A549 (cell line): ENCODE results near the gene BEST2. TPM values are rescaled to one million over a fixed set of nuclear protein-coding genes. Genes with fewer than 3 reads are reported as not detected.

Experiments
- ATAC-seq, 2 experiments: fragments of 200-7000 bp in 1 of 2; fragments of >200 bp in 1 of 2; cut with Nextera tagmentation in 1 of 2; cut with Tn5 transposase in 1 of 2; 3 replicates each; pipeline versions ENCODE4 v1.8.0 to v1.9.1; 2018 to 2020; ENCODE audit warnings: mild to moderate bottlenecking in 1 of 2, moderate library complexity in 1 of 2
- CTCF ChIA-PET: fragments of 300-600 bp; sonication (Branson Sonifier 250); formaldehyde crosslinking; extraction: SDS; loops from one replicate; lab custom pipeline; 2021; ENCODE audit warnings: antibody characterized with exemption, inconsistent platforms; lab: Yijun Ruan, JAX
- POLR2A ChIA-PET: fragments of 350-600 bp; formaldehyde crosslinking; extraction: SDS; loops from one replicate; lab custom pipeline; 2021; ENCODE audit warnings: antibody characterized with exemption, inconsistent platforms; lab: Yijun Ruan, JAX
- DNase-seq, 2 experiments: peaks; one replicate each; pipeline versions ENCODE4 v3.0.0 to v3.0.0-alpha.2; 2011 to 2016; ENCODE audit warnings: low read depth in 1 of 2, low spot score in 1 of 2
- FAIRE-seq: peaks from 2 replicates; lab custom pipeline; 2011; peaks lifted over from hg19 to GRCh38; lab: Jason Lieb, UNC
- H3K27ac ChIP-seq, 2 experiments: fragments of >200 bp; sonication (Bioruptor Twin); formaldehyde crosslinking; 3 replicates each; pipeline ENCODE4 v1.5.1; 2016 to 2017
- H3K4me1 ChIP-seq: fragments of >200 bp; sonication (Bioruptor Twin); formaldehyde crosslinking; 3 replicates; pipeline ENCODE4 v1.6.1; 2016
- H3K4me2 ChIP-seq: fragments of >200 bp; sonication (Bioruptor Twin); formaldehyde crosslinking; 3 replicates; pipeline ENCODE4 v1.6.1; 2016
- H3K4me3 ChIP-seq: fragments of >200 bp; sonication (Bioruptor Twin); formaldehyde crosslinking; 3 replicates; pipeline ENCODE4 v1.5.1; 2016
- H3K9me3 ChIP-seq: fragments of >200 bp; sonication (Bioruptor Twin); formaldehyde crosslinking; 3 replicates; pipeline ENCODE4 v1.6.1; 2016
- CHD2 ChIP-seq: fragments of 150-350 bp; IDR thresholded peaks from 2 replicates; pipeline ENCODE4 v1.6.1; 2014; ENCODE audit warnings: low read length; ENCODE audit not compliant: partially characterized antibody
- CTCF ChIP-seq: fragments of >200 bp; sonication (Bioruptor Twin); formaldehyde crosslinking; IDR thresholded peaks from 3 replicates; pipeline ENCODE4 v1.5.1; 2016
- EHF ChIP-seq: fragments of 250-450 bp; sonication (Bioruptor Pico); IDR thresholded peaks from 2 replicates; pipeline ENCODE4 v1.5.0; 2020; ENCODE audit warnings: mild to moderate bottlenecking
- EHMT2 ChIP-seq: fragments of 200-600 bp; sonication (generic); IDR thresholded peaks from 2 replicates; pipeline ENCODE4 v1.6.1; 2016; ENCODE audit warnings: antibody characterized with exemption, low read depth, mild to moderate bottlenecking, moderate library complexity
- FOXS1 ChIP-seq: fragments of 250-450 bp; sonication (Bioruptor Pico); IDR thresholded peaks from 2 replicates; pipeline ENCODE4 v1.5.0; 2020; ENCODE audit warnings: mild to moderate bottlenecking, moderate library complexity
- HDAC2 ChIP-seq: fragments of 200-600 bp; sonication (generic); IDR thresholded peaks from 2 replicates; pipeline ENCODE4 v1.6.1; 2016
- HOXB5 ChIP-seq: fragments of 250-450 bp; sonication (Bioruptor Pico); IDR thresholded peaks from 2 replicates; pipeline ENCODE4 v1.5.0; 2020; ENCODE audit warnings: mild to moderate bottlenecking, moderate library complexity
- JUN ChIP-seq, 2 experiments: fragments of >200 bp; sonication (Bioruptor Twin); formaldehyde crosslinking; IDR thresholded peaks; 2 replicates in 1 of 2; 3 replicates in 1 of 2; pipeline ENCODE4 v1.6.1; 2016 to 2017
- JUNB ChIP-seq: fragments of >200 bp; sonication (Bioruptor Twin); formaldehyde crosslinking; IDR thresholded peaks from 2 replicates; pipeline ENCODE4 v1.6.1; 2016
- MAFK ChIP-seq: fragments of 450-650 bp; IDR thresholded peaks from 2 replicates; pipeline ENCODE4 v1.6.1; 2014; ENCODE audit not compliant: partially characterized antibody
- MYC ChIP-seq: IDR thresholded peaks from 2 replicates; pipeline ENCODE4 v1.6.1; 2012; ENCODE audit warnings: mild to moderate bottlenecking, inconsistent platforms, low read length, improper control_type of control experiment, borderline replicate concordance
- RAD21 ChIP-seq, 2 experiments: fragments of >200 bp in 1 of 2; sonication (Bioruptor Twin) in 1 of 2; formaldehyde crosslinking in 1 of 2; IDR thresholded peaks in 1 of 2; conservative IDR thresholded peaks in 1 of 2; 2 replicates in 1 of 2; 3 replicates in 1 of 2; pipeline ENCODE4 v1.6.1; 2012 to 2018; ENCODE audit warnings: inconsistent platforms in 1 of 2
- RCOR1 ChIP-seq: fragments of 150-350 bp; IDR thresholded peaks from 2 replicates; pipeline ENCODE4 v1.6.1; 2014; ENCODE audit warnings: antibody characterized with exemption, low read length, low read depth
- RFX5 ChIP-seq: fragments of 450-650 bp; IDR thresholded peaks from 2 replicates; pipeline ENCODE4 v1.7.1; 2014; ENCODE audit warnings: antibody characterized with exemption, mild to moderate bottlenecking, moderate library complexity
- RNF2 ChIP-seq: fragments of 200-600 bp; sonication (generic); IDR thresholded peaks from 2 replicates; pipeline ENCODE4 v1.6.1; 2016; ENCODE audit warnings: low read depth, mild to moderate bottlenecking, antibody characterized with exemption, moderate library complexity, borderline replicate concordance
- SMC3 ChIP-seq: fragments of >200 bp; sonication (Bioruptor Twin); formaldehyde crosslinking; IDR thresholded peaks from 3 replicates; pipeline ENCODE4 v1.6.1; 2018; ENCODE audit warnings: inconsistent platforms
- ZFP36 ChIP-seq: fragments of 450-650 bp; IDR thresholded peaks from 2 replicates; pipeline ENCODE4 v1.6.1; 2014; ENCODE audit warnings: borderline replicate concordance; ENCODE audit not compliant: partially characterized antibody
- ZNF302 ChIP-seq: fragments of 250-450 bp; sonication (Bioruptor Pico); IDR thresholded peaks from 2 replicates; pipeline ENCODE4 v1.9.0; 2021; ENCODE audit warnings: inconsistent platforms, mild to moderate bottlenecking, moderate library complexity
- ZSCAN20 ChIP-seq: fragments of 250-450 bp; sonication (Bioruptor Pico); IDR thresholded peaks from 2 replicates; pipeline ENCODE4 v1.8.0; 2022; ENCODE audit warnings: mild to moderate bottlenecking, moderate library complexity
- WGBS: methylation state at CpG from one replicate; pipeline ENCODE4 v1.1.6; 2017; ENCODE audit errors: missing lambda C conversion rate; 5-methylcytosine and 5-hydroxymethylcytosine counted together
- polyA plus RNA-seq, 4 experiments: library from polyadenylated mRNA; depleted of rRNA in 3 of 4; stranded (reverse); fragments of >200 nt; fragmentation: RNase III in 1 of 4; extraction: RNeasy Plus Mini Kit Qiagen cat#74134 plus additional on column Dnase treatment in 1 of 4; gene quantifications; 2 replicates in 3 of 4; 3 replicates in 1 of 4; pipeline ENCODE4 v1.2.3, GENCODE V29; 2011 to 2017
- TF ChIP-seq, protein P1 (sequence below): IDR thresholded peaks from 2 replicates; pipeline ENCODE4 v1.6.1; 2012
- TF ChIP-seq, protein P2 (sequence below): IDR thresholded peaks from 2 replicates; pipeline ENCODE4 v1.6.1; 2012; ENCODE audit warnings: low read depth, borderline replicate concordance

BEST2 gene
- polyA plus RNA-seq, 2 of the 4 experiments (the other 2 are of a cell fraction) = not detected

DNA sequence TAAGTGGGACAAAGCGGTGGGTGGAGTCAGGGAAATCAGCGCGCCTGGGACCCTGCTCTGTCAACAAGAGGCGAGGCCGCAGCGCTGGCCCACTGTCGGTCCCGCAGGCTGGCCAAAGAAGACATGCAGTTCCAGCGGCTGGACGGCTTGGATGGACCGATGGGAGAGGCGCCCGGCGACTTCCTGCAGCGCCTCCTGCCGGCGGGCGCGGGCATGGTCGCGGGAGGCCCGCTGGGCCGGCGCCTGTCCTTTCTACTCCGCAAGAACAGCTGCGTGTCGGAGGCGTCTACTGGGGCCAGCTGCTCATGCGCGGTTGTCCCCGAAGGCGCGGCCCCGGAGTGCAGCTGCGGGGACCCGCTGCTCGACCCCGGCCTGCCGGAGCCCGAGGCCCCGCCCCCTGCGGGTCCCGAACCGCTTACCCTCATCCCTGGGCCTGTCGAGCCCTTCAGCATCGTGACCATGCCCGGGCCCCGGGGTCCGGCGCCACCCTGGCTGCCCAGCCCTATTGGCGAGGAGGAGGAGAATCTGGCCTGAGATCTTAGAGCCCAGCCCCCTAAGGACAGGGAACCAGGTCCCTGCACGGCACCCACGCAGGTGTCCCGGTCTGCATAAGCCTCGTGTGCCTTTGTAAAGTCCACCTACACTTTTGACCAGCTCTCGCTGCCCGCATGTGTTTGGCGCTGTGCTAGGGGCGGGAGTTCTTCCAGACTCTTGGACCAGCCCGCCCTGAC lies 6.1 kb downstream of the BEST2 start:
- peak overlapping the region; percentile 92 for H3K4me2 ChIP-seq
- POLR2A ChIA-PET = interaction anchor here (0.6 to 0.8 kb wide), 2 partner anchors 10 to 16 kb away, joined by 3 to 4 read pairs; no protein-coding TSS in a partner anchor

DNA sequence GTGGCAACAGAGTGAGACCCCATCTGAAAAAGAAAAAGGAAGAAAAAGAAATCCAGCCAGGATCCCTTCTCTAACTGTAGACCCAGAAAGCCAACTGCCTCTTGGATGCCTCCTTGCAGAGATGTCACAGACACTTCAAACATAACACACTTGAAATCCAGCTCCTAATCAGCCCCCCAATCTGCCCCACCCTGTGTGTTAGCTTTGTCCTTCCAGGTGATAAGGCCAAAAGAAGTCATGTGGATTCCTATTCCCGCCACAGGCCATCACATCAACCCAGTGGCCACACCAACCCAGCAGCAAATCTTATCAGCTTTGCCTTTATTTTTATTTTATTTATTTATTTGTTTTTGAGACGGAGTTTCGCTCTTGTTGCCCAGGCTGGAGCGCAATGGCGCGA lies 8.1 kb downstream of the BEST2 start:
- DNase-seq (no peak), FAIRE-seq (no peak), ATAC-seq (no peak)
- ChIA-PET CTCF (interaction anchor here (0.9 to 38.2 kb wide), 13 partner anchors 9 to 131 kb away, joined by 3 to 901 read pairs (median 6); partner anchors contain the start of genes BEST2, GCDH, GET3 and HOOK2), POLR2A (no interaction called here)
- 93% methylated on average over 6 of the region's 6 CpGs for WGBS
- H3K9me3 ChIP-seq = no peaks in the 10 kb centered on the region
- 0 out of 3 replicates have a peak, but pooled peaks cover 3% of the 10 kb centered on the region for H3K4me1 ChIP-seq
- TF ChIP-seq EHF = no peak
- TF ChIP-seq EHMT2 = no peak
- TF ChIP-seq ZNF302 = no peak
- no peak overlapping the region for H3K27ac ChIP-seq
- no peak overlapping the region for H3K4me3 ChIP-seq
- H3K4me2 ChIP-seq = no peak overlapping the region

More for the DNA sequence above, 6.1 kb downstream of the BEST2 start:
- peak overlapping the region; percentile 60 to 83 for H3K27ac ChIP-seq
- ATAC-seq (peak; percentile 89 to 94), DNase-seq (peak; percentile 50 to 79), FAIRE-seq (no peak)
- H3K4me1 ChIP-seq = 0 out of 3 replicates have a peak, but pooled peaks cover 3% of the 10 kb centered on the region
- WGBS = 27% methylated on average over 21 of the region's 60 CpGs
- H3K4me3 ChIP-seq = peak overlapping the region; percentile 36
- no peaks in the 10 kb centered on the region for H3K9me3 ChIP-seq
- TF ChIP-seq MYC (no peak), RAD21 (conservative IDR thresholded peaks at IDR 0.05 in 1 of 2, IDR thresholded peaks at IDR 0.05 in 1 of 2) (peak; percentile 28 to 40; a peak in 4 of 5 replicates), SMC3 (peak; percentile 52), CTCF (peak; percentile 79), JUN (IDR thresholded peaks at IDR 0.05) (peak in 1 of 2 experiments; percentile 44; a peak in 1 of 5 replicates)
- TF ChIP-seq, protein P1, sequence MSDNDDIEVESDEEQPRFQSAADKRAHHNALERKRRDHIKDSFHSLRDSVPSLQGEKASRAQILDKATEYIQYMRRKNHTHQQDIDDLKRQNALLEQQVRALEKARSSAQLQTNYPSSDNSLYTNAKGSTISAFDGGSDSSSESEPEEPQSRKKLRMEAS = peak; percentile 58; the same call in 1 of the 2 replicates
- CTCF ChIA-PET = interaction anchor here (0.6 to 38.2 kb wide), 23 partner anchors 9 to 170 kb away, joined by 3 to 901 read pairs (median 4); partner anchors contain the start of genes BEST2, FBXW9, GET3 and HOOK2

- ChIA-PET POLR2A (no interaction called here), CTCF (interaction anchor here (0.9 to 38.2 kb wide), 7 partner anchors 6 to 84 kb away, joined by 3 to 901 read pairs (median 79); partner anchors contain the start of genes BEST2, GET3, HOOK2 and JUNB)
- no peak for DNase-seq
- TF ChIP-seq HDAC2 (no peak), ZSCAN20 (CRISPR knock-in tag) (no peak), RCOR1 (no peak), HOXB5 (CRISPR knock-in tag) (no peak), RNF2 (no peak), ZFP36 (no peak), CHD2 (no peak), JUNB (no peak), ZNF302 (no peak), CTCF (no peak), JUN (IDR thresholded peaks at IDR 0.05) (no peak), RFX5 (no peak), MAFK (no peak), FOXS1 (CRISPR knock-in tag) (no peak), EHF (no peak)
- TF ChIP-seq, protein P2, sequence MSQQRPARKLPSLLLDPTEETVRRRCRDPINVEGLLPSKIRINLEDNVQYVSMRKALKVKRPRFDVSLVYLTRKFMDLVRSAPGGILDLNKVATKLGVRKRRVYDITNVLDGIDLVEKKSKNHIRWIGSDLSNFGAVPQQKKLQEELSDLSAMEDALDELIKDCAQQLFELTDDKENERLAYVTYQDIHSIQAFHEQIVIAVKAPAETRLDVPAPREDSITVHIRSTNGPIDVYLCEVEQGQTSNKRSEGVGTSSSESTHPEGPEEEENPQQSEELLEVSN = no peak
- TF ChIP-seq, protein P1 = no peak
- FAIRE-seq = no peak
- Histone ChIP-seq H3K4me3 (no peak overlapping the region), H3K9me3 (no peaks in the 10 kb centered on the region), H3K4me2 (no peak overlapping the region), H3K27ac (no peak overlapping the region), H3K4me1 (no peaks in the 10 kb centered on the region)
- no peak for ATAC-seq
- 95% methylated on average over 11 of the region's 11 CpGs for WGBS
Measured at GRCh38 chr19:12763100-12763499, 11.5 kb downstream of the BEST2 start.
